Right kidney (tissue), 1 donor: ENCODE measurements around the gene MRPL49.

Source experiments
- DNase-seq: peaks from one replicate; pipeline ENCODE4 v3.0.0-alpha.2; 2016

The MRPL49 gene

GRCh38 chr11:65100674-65101350 is 21.3 kb upstream of the MRPL49 start:
- no peak for DNase-seq

GRCh38 chr11:65102142-65103095 is 19.7 kb upstream of the MRPL49 start:
- DNase-seq = no peak

GRCh38 chr11:65103476-65103875 is 18.6 kb upstream of the MRPL49 start:
- no peak for DNase-seq

- DNase-seq = no peak
Measured at GRCh38 chr11:65104628-65105027, 17.5 kb upstream of the MRPL49 start.

GRCh38 chr11:65107078-65107477 is 15.0 kb upstream of the MRPL49 start:
- no peak for DNase-seq

- no peak for DNase-seq
Measured at GRCh38 chr11:65107751-65108468, 14.2 kb upstream of the MRPL49 start.

- DNase-seq = no peak
Measured at GRCh38 chr11:65108469-65109123, 13.5 kb upstream of the MRPL49 start.

GRCh38 chr11:65109231-65110198 is 12.6 kb upstream of the MRPL49 start:
- no peak for DNase-seq

GRCh38 chr11:65110354-65110861 is 11.7 kb upstream of the MRPL49 start:
- DNase-seq = peak; percentile 77

- DNase-seq = no peak
Measured at GRCh38 chr11:65111159-65111743, 10.9 kb upstream of the MRPL49 start.

GRCh38 chr11:65111744-65112545 is 10.2 kb upstream of the MRPL49 start, which contains the start of gene TM7SF2:
Gene TM7SF2 (plus strand): TSS chr11:65111872. CDS start chr11:65112016, 144 bp downstream.
- DNase-seq = peak; percentile 90

GRCh38 chr11:65112546-65113360 is 9.4 kb upstream of the MRPL49 start:
- peak; percentile 82 for DNase-seq

- DNase-seq = no peak
Measured at GRCh38 chr11:65113361-65113756, 8.8 kb upstream of the MRPL49 start.

GRCh38 chr11:65113839-65114238 is 8.3 kb upstream of the MRPL49 start:
- no peak for DNase-seq

GRCh38 chr11:65114538-65115171 is 7.5 kb upstream of the MRPL49 start:
- DNase-seq = no peak

- no peak for DNase-seq
Measured at GRCh38 chr11:65115361-65116082, 6.6 kb upstream of the MRPL49 start.
